Dendritic cell treated with granulocyte-macrophage colony-stimulating factor and Interleukin-4, amounts not matched to agents 40 ng/mL and 50 ng/mL, for 4 days (primary cell): Measurements from ENCODE around the gene ERGIC1.
"Not testable (repeated sequence)": the region's sequence is repeated elsewhere in the genome, so short reads cannot be mapped to it uniquely, and the experiment has no call there.

Experiments
- H3K27ac Mint-ChIP-seq: one replicate; pipeline ENCODE4 v1.8.0; 2022; ENCODE audit warnings: mild to moderate bottlenecking, mixed read lengths
- H3K27me3 Mint-ChIP-seq: one replicate; pipeline ENCODE4 v1.8.0; 2022; ENCODE audit warnings: mild to moderate bottlenecking, mixed read lengths
- H3K36me3 Mint-ChIP-seq: one replicate; pipeline ENCODE4 v1.8.0; 2022; ENCODE audit warnings: low read depth, mixed read lengths
- H3K4me1 Mint-ChIP-seq: one replicate; pipeline ENCODE4 v1.8.0; 2022; ENCODE audit warnings: low read depth, mixed read lengths
- H3K4me3 Mint-ChIP-seq: one replicate; pipeline ENCODE4 v1.8.0; 2022; ENCODE audit warnings: mild to moderate bottlenecking, moderate library complexity, mixed read lengths
- H3K9me3 Mint-ChIP-seq: one replicate; pipeline ENCODE4 v1.8.0; 2022; ENCODE audit warnings: mixed read lengths
- intact Hi-C: fragments of 100-400 bp; cut with micrococcal nuclease; formaldehyde crosslinking; loops from one replicate; pipeline ENCODE4 v1.15.0; 2022

The ERGIC1 gene, protein sequence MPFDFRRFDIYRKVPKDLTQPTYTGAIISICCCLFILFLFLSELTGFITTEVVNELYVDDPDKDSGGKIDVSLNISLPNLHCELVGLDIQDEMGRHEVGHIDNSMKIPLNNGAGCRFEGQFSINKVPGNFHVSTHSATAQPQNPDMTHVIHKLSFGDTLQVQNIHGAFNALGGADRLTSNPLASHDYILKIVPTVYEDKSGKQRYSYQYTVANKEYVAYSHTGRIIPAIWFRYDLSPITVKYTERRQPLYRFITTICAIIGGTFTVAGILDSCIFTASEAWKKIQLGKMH

DNA sequence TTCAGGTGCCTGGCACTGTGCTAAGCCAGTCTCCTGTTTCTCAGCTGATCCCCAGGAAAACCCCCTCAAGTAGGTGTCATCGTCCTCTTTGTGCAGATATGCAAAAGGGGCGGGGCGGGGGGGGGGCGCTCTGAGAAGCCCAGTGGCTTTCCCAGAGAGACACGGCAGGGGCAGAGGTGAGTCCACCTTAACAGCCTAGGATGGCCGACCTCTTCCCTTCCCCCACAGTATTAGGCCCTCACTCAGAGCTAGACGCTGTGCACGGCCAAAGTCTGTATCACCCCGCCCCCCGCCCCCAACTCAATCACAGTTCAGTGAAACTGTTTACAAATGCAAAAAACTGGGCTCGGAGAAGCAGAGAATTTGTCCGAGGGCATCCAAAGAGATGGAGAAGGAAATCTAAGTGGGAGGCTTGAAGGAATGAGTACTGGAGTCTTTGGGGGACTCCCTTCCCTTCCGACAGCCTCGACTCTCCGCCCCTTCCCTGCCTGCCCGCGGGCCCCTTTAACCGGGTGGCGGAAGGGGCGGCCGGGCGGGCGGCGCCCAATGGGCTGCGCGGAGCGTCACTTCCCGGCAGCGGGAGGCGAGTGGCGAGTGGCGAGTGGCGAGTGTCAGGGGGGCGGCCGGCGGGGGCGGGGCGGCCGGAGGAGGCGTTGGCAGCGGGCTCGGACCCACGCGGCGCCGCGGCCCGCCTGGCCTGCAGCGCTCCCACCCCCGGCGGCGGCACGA is at the start of gene ERGIC1:
Gene ERGIC1 (plus strand): TSS at position 566 of the 729 bp plus-strand sequence. CDS start 163 bp downstream, at position 729.
- H3K9me3 Mint-ChIP-seq = no peaks in the 10 kb centered on the region
- H3K27me3 Mint-ChIP-seq = no peaks in the 10 kb centered on the region
- intact Hi-C loops = no loop called here
- H3K4me3 Mint-ChIP-seq = peak within 1 kb of the TSS; percentile 83
- peaks cover 69% of the 10 kb centered on the region for H3K4me1 Mint-ChIP-seq
- H3K36me3 Mint-ChIP-seq = peaks cover 9% of the 10 kb centered on the region
- H3K27ac Mint-ChIP-seq = peak within 1 kb of the TSS; percentile 89

GRCh38 chr5:172785429-172786088 is 48.5 kb upstream of the ERGIC1 start:
- intact Hi-C loops = no loop called here
- no peaks in the 10 kb centered on the region for H3K36me3 Mint-ChIP-seq
- H3K4me3 Mint-ChIP-seq = no peak overlapping the region
- H3K9me3 Mint-ChIP-seq = no peaks in the 10 kb centered on the region
- H3K4me1 Mint-ChIP-seq = peaks cover 32% of the 10 kb centered on the region
- H3K27ac Mint-ChIP-seq = no peak overlapping the region
- H3K27me3 Mint-ChIP-seq = no peaks in the 10 kb centered on the region

DNA sequence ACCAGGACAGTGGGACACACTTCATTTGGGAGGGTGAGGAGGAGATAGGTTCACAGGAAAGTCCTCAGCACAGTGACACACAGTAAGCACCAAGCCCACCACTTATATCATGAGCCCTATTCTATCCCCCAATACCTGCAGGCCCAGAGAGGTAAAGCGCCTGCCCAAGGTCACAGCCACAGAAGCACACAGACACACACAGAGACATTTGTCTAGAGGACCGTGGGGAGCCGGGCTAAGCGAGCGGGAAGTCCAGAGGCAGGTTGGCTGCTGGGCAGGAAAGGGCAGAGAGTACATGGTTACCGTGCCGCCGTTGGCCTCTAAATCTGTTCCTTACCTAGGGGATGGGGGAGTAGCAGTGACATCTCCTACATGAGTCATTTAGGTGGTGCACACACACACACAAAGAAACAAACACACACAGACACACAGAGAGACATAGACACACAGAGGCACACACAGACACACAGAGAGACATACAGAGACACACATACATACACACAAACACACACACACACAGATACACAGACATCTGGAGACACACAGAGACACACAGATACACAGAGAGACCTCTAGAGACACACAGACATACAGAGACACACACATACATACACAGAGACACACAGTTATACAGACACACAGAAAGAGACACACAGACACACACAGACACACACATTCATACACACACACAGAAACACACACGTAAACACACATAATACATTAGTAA is 47.2 kb upstream of the ERGIC1 start:
- Mint-ChIP-seq H3K27me3 (no peaks in the 10 kb centered on the region), H3K27ac (no peak overlapping the region), H3K9me3 (no peaks in the 10 kb centered on the region), H3K4me1 (peaks cover 40% of the 10 kb centered on the region), H3K36me3 (no peaks in the 10 kb centered on the region), H3K4me3 (no peak overlapping the region)
- intact Hi-C loops = no loop called here

- H3K36me3 Mint-ChIP-seq, intact Hi-C loops, H3K27me3 Mint-ChIP-seq, H3K27ac Mint-ChIP-seq, H3K4me3 Mint-ChIP-seq, H3K9me3 Mint-ChIP-seq: not testable (repeated sequence)
- peaks cover 38% of the 10 kb centered on the region for H3K4me1 Mint-ChIP-seq
These were observed 46.5 kb upstream of the ERGIC1 start for GRCh38 chr5:172787538-172787937.

DNA sequence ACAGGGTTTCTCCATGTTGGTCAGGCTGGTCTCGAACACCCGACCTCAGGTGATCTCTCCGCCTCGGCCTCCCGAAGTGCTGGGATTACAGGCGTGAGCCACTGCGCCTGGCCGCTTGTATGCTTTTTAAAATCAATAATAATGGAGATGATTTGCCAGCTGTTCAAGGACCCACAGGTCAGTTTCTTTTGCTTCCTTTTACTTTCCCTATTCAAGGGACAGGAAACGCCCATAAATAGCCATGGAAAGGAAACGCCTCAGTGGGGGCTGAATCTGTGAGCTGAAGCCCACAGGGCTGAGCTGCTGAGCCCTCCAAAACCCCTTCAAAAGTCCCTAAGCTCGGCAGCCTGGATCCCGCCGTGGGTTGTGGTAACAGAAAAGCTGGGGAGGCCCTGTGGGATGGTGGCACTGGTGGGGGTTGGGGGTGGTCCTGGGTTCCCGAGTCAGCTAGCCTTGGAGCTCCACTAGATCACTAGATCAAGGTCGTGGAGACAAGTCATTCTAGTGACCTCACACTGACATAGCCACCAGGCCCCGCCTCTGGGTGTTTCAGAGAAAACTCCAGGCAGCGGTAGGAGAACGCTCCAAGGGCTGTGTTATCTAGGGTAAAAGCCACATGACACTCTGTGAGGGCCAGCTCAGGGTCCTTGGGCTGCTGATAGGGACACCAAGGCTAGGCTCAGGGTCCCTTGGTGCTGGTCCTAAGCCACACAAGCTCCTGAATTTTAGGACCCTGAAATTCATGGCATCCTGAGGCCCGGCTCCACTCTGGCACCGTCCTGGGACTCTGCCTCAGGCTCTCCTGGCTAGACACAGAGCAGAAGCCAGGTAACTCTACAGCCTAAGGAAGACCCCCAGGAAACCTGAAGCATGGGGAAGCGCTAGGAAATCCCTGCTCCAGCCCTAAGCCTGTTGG is 45.0 kb upstream of the ERGIC1 start:
- peaks cover 53% of the 10 kb centered on the region for H3K4me1 Mint-ChIP-seq
- no peaks in the 10 kb centered on the region for H3K9me3 Mint-ChIP-seq
- no peak overlapping the region for H3K4me3 Mint-ChIP-seq
- H3K27ac Mint-ChIP-seq = peak overlapping the region; percentile 75
- peaks cover 5% of the 10 kb centered on the region for H3K36me3 Mint-ChIP-seq
- intact Hi-C loops = no loop called here
- H3K27me3 Mint-ChIP-seq = no peaks in the 10 kb centered on the region

DNA sequence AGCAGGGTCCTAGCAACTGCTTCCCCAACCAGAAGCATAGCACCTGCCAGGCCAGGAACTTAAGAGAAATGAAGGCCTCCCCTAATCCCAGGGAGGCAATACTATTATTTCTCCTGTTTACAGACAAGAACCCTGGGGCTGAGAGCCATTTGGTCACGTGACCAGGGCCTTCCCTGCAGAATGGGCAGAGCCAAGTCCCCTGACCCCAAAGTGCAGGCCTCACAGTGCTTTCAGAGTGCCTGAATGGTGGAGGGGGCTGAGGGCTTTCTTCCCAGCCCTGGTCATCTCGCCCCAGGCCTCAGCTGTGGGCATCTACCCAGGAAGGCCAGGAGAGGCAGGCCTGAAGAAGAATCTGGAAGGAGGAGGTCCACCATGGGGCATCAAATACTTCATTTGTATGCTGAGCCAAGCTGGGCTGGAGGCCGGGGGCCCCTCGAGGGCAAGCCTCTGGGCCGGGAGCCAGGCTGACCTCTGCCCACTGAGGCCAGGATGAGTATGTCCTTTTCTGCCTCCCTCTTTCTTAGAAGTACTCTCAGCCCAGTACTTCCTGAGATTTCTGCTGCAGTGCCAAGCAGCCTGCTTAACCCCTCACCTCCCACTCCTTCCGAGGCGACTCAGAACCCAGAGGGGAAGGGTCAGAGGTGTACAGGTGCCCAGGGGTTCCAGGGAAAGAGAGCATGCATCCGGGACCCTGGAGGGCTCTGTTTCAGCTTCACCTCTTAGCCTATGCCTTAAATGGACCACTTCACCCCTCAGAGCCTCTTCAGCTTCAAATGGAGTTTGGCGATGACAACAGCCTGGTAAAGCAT is 44.2 kb upstream of the ERGIC1 start:
- no peak overlapping the region for H3K4me3 Mint-ChIP-seq
- H3K9me3 Mint-ChIP-seq = no peaks in the 10 kb centered on the region
- H3K27me3 Mint-ChIP-seq = no peaks in the 10 kb centered on the region
- H3K27ac Mint-ChIP-seq = peak overlapping the region; percentile 75
- peaks cover 61% of the 10 kb centered on the region for H3K4me1 Mint-ChIP-seq
- peaks cover 6% of the 10 kb centered on the region for H3K36me3 Mint-ChIP-seq
- intact Hi-C loops = no loop called here

- Mint-ChIP-seq H3K27me3 (no peaks in the 10 kb centered on the region), H3K9me3 (no peaks in the 10 kb centered on the region), H3K36me3 (peaks cover 6% of the 10 kb centered on the region), H3K27ac (peak overlapping the region; percentile 75), H3K4me3 (no peak overlapping the region), H3K4me1 (peaks cover 67% of the 10 kb centered on the region)
- intact Hi-C loops = no loop called here
These were observed 43.6 kb upstream of the ERGIC1 start for GRCh38 chr5:172790496-172790889.

GRCh38 chr5:172791286-172791685 is 42.8 kb upstream of the ERGIC1 start:
- no peaks in the 10 kb centered on the region for H3K27me3 Mint-ChIP-seq
- H3K4me1 Mint-ChIP-seq = peaks cover 70% of the 10 kb centered on the region
- no peak overlapping the region for H3K4me3 Mint-ChIP-seq
- H3K27ac Mint-ChIP-seq = peak overlapping the region; percentile 75
- H3K36me3 Mint-ChIP-seq = peaks cover 6% of the 10 kb centered on the region
- intact Hi-C loops = no loop called here
- no peaks in the 10 kb centered on the region for H3K9me3 Mint-ChIP-seq

DNA sequence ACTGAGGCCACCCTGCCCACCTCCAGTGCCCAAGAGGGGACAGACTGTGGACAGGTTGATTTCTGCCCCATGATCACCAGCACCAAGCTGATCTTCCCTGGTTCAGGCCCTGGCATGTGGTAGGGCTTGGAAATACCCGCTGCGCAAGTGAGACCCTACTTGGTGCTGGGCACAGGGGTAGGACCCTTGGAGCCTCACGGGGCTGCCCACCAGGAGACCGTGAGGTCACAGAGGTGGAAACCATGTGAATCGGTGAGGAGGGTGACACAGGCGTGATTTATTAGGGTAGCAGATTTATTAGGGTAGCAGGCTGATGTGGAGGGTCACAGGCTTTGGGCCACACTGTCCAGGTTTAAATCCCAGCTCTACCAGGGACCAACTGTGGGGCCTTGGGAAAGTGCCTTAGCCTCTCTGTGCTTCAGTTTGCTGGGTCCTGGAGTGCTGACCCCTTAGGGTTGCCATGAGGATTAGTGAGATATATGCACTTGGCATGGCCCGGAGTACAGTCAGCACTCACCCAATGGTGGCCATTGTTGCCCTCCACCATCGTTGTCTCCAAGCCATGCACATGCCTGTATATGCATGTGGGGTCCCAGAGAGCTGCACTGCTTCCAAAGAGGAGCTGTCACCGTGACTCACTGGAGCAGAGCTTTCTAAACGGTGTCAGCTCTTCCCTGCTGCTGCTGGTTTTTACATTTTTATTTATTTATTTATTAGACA is 42.2 kb upstream of the ERGIC1 start:
- intact Hi-C loops = no loop called here
- Mint-ChIP-seq H3K4me1 (peaks cover 76% of the 10 kb centered on the region), H3K36me3 (peaks cover 6% of the 10 kb centered on the region), H3K27me3 (no peaks in the 10 kb centered on the region), H3K27ac (peak overlapping the region; percentile 75), H3K4me3 (no peak overlapping the region), H3K9me3 (no peaks in the 10 kb centered on the region)

DNA sequence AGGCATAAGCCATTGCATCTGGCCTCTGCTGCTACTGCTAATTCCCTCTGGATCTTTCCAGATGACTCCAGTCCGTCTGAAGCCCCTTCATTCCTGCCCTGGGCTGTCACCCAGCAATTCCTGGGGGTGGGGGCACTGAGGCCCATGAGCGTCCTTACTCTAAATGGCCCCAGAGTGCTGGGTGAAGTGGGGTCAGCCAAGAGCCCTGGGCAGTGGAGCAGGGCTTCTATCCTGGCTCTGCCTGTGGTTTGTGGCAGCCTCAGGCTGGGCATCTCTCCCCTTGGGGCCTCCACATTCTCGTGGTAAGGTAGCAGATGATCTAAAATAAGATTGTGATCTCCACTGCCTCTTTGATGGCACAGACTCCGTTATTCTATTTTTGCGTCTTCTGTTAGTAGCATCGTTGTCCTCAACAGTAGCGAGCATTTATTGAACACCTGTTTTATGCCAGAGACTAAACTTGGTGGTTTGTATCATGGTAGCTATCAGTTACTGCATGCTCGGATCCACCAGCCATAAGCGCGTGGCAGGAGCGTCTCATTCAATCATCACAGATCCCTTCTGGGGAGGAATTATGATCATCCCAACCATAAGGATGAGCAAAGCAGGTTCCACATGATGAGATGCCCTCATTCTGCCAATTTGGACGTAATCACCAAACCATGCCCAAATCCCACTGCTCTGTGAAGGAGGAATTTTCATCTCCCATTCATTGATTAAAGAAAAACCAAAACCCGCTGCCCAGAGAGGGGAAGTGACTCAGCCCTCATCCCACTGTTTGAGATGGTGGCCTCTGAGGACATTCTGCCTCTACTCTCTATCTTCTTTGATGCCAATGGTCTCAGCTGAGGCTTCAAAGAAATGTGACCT is 41.1 kb upstream of the ERGIC1 start:
- Mint-ChIP-seq H3K36me3 (peaks cover 6% of the 10 kb centered on the region), H3K4me3 (no peak overlapping the region), H3K4me1 (peaks cover 87% of the 10 kb centered on the region), H3K27ac (peak overlapping the region; percentile 91), H3K9me3 (no peaks in the 10 kb centered on the region), H3K27me3 (no peaks in the 10 kb centered on the region)
- intact Hi-C loops = no loop called here

- Mint-ChIP-seq H3K4me1 (peaks cover 91% of the 10 kb centered on the region), H3K27ac (peak overlapping the region; percentile 91), H3K9me3 (no peaks in the 10 kb centered on the region), H3K27me3 (no peaks in the 10 kb centered on the region), H3K4me3 (no peak overlapping the region), H3K36me3 (peaks cover 6% of the 10 kb centered on the region)
- intact Hi-C loops = no loop called here
These were observed 40.2 kb upstream of the ERGIC1 start for GRCh38 chr5:172793577-172794488.
